Measurements from ENCODE around the gene DDX4. TPM values are rescaled to one million over a fixed set of nuclear protein-coding genes. Genes with fewer than 3 reads are reported as not detected.

The DDX4 gene
- total and polyA plus RNA-seq, 8 donors, result not detected

DNA sequence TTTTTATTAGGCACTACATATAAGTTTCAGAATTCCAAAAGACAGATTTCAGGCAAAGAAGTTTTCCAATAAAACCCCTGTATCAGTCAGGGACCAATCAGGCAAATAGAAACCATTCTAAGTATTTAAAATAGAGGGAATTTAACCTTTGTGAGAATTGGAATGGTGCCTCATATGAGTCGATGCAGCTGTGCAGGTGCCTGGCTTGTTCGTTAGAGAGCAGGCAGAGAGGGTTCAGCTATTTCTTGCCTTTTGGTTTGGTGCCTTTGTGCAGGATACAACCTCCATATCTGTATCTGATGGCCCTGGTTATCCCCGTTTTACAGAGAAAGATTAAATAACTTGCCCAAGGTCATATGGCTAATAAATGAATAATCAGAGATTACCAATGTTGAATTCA lies 6.0 kb upstream of the DDX4 start:
- TF ChIP-seq EP300 (IDR thresholded peaks at IDR 0.05) (no peak), POLR2A (IDR thresholded peaks at IDR 0.05) (no peak), POLR2AphosphoS5 (IDR thresholded peaks at IDR 0.05) (no peak)
- TF ChIP-seq, protein P1, sequence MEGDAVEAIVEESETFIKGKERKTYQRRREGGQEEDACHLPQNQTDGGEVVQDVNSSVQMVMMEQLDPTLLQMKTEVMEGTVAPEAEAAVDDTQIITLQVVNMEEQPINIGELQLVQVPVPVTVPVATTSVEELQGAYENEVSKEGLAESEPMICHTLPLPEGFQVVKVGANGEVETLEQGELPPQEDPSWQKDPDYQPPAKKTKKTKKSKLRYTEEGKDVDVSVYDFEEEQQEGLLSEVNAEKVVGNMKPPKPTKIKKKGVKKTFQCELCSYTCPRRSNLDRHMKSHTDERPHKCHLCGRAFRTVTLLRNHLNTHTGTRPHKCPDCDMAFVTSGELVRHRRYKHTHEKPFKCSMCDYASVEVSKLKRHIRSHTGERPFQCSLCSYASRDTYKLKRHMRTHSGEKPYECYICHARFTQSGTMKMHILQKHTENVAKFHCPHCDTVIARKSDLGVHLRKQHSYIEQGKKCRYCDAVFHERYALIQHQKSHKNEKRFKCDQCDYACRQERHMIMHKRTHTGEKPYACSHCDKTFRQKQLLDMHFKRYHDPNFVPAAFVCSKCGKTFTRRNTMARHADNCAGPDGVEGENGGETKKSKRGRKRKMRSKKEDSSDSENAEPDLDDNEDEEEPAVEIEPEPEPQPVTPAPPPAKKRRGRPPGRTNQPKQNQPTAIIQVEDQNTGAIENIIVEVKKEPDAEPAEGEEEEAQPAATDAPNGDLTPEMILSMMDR (IDR thresholded peaks at IDR 0.05), result no peak
- H3K9me3 ChIP-seq, result no peaks in the 10 kb centered on the region
- H3K4me3 ChIP-seq, result no peak overlapping the region
- no peaks in the 10 kb centered on the region for H3K36me3 ChIP-seq
- no peaks in the 10 kb centered on the region for H3K4me1 ChIP-seq
- DNase-seq, result no peak
- H3K27me3 ChIP-seq, result no peaks in the 10 kb centered on the region
- H3K27ac ChIP-seq, result no peak overlapping the region
- intact Hi-C loops (cut with DNase I; ENCODE audit: low total_unique reads), result no loop called here
- WGBS, 5 donors, result 42 to 70% (median 50%) methylated on average over 3 of the region's 3 CpGs

DNA sequence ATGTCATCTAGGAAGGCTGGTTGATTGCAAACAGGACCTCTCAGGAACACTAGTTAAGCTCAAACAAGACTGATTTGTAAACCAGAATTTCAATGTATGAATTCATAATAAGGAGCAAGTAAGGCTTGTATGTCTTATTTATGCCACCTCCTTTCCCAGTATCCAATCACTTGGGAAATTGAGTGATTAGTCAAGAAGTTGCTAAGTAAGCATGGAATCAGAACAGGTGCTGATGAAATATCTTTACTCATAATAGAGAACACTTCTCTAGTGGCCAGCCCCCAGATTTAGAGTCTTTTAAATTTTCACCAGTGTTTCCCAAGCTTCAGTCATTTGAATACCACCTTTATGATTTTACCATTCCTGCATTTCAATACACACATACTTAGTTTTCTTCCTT lies 5.3 kb upstream of the DDX4 start:
- Histone ChIP-seq H3K9me3 (no peaks in the 10 kb centered on the region), H3K36me3 (no peaks in the 10 kb centered on the region), H3K4me3 (no peak overlapping the region), H3K27ac (no peak overlapping the region), H3K4me1 (no peaks in the 10 kb centered on the region), H3K27me3 (no peaks in the 10 kb centered on the region)
- intact Hi-C loops (cut with DNase I; ENCODE audit: low total_unique reads), result no loop called here
- no peak for TF ChIP-seq POLR2A (IDR thresholded peaks at IDR 0.05)
- no peak for TF ChIP-seq POLR2AphosphoS5 (IDR thresholded peaks at IDR 0.05)
- TF ChIP-seq, protein P1 (IDR thresholded peaks at IDR 0.05), result no peak
- TF ChIP-seq EP300 (IDR thresholded peaks at IDR 0.05), result no peak
- DNase-seq, result no peak

DNA sequence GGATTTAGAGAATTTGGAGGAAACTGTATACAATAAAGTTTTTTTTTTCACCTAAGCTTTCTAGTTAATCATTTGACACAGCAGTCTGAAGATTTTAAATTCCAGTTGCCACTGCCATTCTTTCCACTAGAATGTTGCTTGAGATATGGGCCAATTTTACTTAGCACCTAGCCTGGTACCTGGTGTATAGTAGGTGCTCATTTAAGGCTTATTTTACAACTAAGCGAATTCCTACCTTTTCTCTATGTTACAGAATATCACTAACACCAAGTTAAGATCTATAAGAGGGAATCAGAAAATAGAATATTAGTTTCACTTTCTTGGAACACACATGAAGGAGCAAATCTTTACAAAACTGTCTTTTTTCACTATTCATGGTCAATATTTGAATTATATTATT lies 3.2 kb upstream of the DDX4 start:
- intact Hi-C loops (cut with DNase I; ENCODE audit: low total_unique reads), result no loop called here
- no peaks in the 10 kb centered on the region for H3K4me1 ChIP-seq
- WGBS, 5 donors, result 45 to 98% (median 96%) methylated on average over 1 of the region's 1 CpG
- TF ChIP-seq POLR2AphosphoS5 (IDR thresholded peaks at IDR 0.05) (no peak), EP300 (IDR thresholded peaks at IDR 0.05) (no peak), POLR2A (IDR thresholded peaks at IDR 0.05) (no peak)
- TF ChIP-seq, protein P1 (IDR thresholded peaks at IDR 0.05), result no peak
- no peak for DNase-seq
- no peaks in the 10 kb centered on the region for H3K9me3 ChIP-seq
- H3K36me3 ChIP-seq, result no peaks in the 10 kb centered on the region
- H3K27me3 ChIP-seq, result no peaks in the 10 kb centered on the region
- no peak overlapping the region for H3K4me3 ChIP-seq
- no peak overlapping the region for H3K27ac ChIP-seq

DNA sequence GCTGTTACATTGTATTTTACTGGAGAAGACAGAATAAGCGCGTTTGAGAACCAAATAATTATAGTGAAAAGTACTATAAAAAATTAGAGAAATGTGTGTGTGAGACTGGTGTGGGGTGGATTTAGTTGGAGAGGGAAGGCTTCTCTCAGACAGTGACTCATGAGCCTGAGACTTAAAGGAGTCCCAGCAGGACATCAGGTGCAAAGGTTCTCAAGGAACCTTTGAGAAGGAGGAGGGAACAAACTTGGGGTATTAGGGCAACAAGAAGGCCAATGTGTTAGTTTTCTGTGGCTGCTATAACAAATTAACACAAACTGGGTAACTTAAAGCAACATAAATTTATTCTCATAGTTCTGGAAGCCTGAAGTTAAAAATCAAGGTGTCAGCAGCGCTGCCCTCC lies 4.9 kb downstream of the DDX4 start:
- intact Hi-C loops (cut with DNase I; ENCODE audit: low total_unique reads), result no loop called here
- WGBS, 5 donors, result 95 to 98% (median 97%) methylated on average over 3 of the region's 3 CpGs
- Histone ChIP-seq H3K4me1 (no peaks in the 10 kb centered on the region), H3K27me3 (no peaks in the 10 kb centered on the region), H3K9me3 (no peaks in the 10 kb centered on the region), H3K36me3 (no peaks in the 10 kb centered on the region), H3K27ac (no peak overlapping the region), H3K4me3 (no peak overlapping the region)
- DNase-seq, result no peak
- TF ChIP-seq POLR2AphosphoS5 (IDR thresholded peaks at IDR 0.05), result no peak
- TF ChIP-seq, protein P1 (IDR thresholded peaks at IDR 0.05), result no peak
- TF ChIP-seq POLR2A (IDR thresholded peaks at IDR 0.05), result no peak
- no peak for TF ChIP-seq EP300 (IDR thresholded peaks at IDR 0.05)
